GM12892 (cell line): ENCODE results near the gene SGPL1.

Source experiments
- POLR2A ChIP-seq: IDR thresholded peaks from 2 replicates; pipeline ENCODE4 v1.6.1; 2011; ENCODE audit warnings: low read depth, low read length, control low read depth
- POLR2AphosphoS5 ChIP-seq: IDR thresholded peaks from 2 replicates; pipeline ENCODE4 v1.6.1; 2011; ENCODE audit warnings: low read depth, low read length, control low read depth

DNA sequence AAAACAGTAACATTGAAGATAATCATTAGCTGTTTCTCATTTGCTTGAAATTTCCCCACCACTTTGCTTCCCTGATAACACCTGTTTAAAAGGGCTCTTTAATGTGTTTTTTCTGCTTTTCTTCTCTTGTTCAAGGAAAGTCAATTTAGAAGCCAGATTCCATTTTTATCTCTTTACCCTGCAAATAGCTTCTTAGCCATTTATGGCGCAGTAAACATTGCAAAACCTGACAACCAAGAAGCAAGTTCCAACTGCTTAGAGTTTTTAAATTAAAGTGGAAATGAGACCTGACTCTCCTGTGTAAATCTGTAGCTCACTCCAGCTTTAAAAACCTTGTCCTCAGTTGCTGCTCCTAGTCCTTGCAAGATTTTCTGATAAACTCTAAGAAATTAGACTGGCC lies 30.1 kb downstream of the SGPL1 start:
- TF ChIP-seq POLR2AphosphoS5 = no peak
- no peak for TF ChIP-seq POLR2A
